Measurements from ENCODE around the gene COPS4.
"Not testable (repeated sequence)": the region's sequence is repeated elsewhere in the genome, so short reads cannot be mapped to it uniquely, and the experiment has no call there.

COPS4 gene

DNA sequence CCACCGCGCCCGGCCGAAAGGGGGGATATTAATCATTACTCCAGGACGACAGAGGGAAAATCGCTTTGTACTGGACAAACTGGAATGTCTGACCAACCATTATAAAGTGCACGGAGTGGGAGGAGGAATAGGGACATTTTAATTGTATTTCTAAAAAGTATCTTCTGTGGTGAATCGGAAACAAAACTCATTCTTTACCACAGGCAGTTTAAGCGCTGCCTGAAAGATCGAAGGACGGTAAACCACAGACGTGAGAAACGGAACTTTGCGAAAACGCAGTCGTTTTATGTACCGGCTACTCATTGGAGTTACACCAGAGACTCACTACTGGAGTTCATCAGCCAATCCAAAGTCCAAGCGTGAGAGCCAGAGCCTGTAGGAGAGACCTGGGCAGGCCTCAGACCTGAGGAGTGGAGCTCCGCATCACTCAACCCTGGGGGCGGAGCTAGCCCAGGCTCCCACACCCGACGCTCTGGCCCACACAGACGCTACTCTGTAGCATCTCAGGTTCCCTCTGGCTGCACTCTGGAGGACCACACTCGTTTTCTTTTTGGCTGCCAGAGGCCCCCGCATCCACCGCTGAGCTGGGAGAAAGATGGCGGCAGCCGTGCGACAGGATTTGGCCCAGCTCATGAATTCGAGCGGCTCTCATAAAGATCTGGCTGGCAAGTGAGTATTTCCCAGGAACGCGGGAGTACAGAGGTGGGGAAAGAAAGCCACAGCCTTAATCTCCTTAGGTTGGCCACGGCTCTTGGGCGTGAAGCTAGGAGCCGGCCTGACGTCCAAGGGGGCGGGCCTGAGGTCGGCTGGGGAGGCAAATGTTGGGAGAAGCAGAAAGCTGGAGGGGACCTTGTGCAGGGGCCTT is at the start of gene COPS4:
Gene COPS4, plus strand, starts transcription at position 554 of the 865 bp plus-strand sequence. Its CDS starts 42 bp downstream, at position 596.
- TF ChIP-seq, protein P1, sequence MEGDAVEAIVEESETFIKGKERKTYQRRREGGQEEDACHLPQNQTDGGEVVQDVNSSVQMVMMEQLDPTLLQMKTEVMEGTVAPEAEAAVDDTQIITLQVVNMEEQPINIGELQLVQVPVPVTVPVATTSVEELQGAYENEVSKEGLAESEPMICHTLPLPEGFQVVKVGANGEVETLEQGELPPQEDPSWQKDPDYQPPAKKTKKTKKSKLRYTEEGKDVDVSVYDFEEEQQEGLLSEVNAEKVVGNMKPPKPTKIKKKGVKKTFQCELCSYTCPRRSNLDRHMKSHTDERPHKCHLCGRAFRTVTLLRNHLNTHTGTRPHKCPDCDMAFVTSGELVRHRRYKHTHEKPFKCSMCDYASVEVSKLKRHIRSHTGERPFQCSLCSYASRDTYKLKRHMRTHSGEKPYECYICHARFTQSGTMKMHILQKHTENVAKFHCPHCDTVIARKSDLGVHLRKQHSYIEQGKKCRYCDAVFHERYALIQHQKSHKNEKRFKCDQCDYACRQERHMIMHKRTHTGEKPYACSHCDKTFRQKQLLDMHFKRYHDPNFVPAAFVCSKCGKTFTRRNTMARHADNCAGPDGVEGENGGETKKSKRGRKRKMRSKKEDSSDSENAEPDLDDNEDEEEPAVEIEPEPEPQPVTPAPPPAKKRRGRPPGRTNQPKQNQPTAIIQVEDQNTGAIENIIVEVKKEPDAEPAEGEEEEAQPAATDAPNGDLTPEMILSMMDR (IDR thresholded peaks at IDR 0.05; ENCODE audit: borderline replicate concordance, insufficient read depth, low read depth, low read length): no peak
- peak within 1 kb of the TSS; percentile 81 for H3K4me3 ChIP-seq (ENCODE audit: low read depth, low read length)

DNA sequence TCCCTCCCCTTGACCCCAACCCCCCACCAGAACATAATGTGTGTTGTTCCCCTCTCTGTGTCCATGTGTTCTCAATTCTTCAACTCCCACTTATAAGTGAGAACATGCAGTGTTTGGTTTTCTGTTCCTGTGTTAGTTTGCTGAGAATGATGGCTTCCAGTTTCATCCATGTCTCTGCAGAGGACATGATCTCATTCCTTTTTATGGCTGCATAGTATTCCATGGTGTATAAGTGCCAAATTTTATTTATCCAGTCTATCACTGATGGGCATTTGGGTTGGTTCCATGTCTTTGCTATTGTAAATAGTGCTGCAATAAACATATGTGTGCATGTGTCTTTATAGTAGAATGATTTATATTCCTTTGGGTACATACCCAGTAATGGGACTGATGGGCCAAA is 47.5 kb upstream of the COPS4 start:
- H3K4me3 ChIP-seq (ENCODE audit: low read depth, low read length): not testable (repeated sequence)

DNA sequence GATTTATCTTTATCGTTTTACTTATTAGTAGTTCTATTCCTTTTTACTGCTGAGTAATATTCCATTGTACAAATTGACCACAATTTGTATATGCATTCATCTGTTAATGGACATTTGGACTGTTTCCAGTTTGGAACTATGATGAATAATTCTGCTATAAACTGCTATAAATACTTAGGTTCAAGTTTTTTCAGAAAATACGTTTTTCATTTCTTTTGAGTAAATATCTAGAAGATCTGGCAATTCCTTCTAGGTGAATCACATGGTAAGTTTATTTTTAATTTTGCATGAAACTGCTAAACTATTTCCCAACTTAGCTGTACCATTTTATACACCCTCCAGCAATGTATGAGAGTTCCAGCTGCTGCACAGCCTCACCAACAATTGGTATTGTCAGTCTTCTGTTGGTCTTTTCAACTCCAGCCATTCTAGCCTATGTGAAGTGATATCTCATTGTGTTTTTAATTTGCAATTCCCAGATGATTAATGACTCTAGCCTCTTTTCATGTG is 46.6 kb upstream of the COPS4 start:
- H3K4me3 ChIP-seq (ENCODE audit: low read depth, low read length): no peak overlapping the region
- TF ChIP-seq, protein P1 (IDR thresholded peaks at IDR 0.05; ENCODE audit: borderline replicate concordance, insufficient read depth, low read depth, low read length): no peak

DNA sequence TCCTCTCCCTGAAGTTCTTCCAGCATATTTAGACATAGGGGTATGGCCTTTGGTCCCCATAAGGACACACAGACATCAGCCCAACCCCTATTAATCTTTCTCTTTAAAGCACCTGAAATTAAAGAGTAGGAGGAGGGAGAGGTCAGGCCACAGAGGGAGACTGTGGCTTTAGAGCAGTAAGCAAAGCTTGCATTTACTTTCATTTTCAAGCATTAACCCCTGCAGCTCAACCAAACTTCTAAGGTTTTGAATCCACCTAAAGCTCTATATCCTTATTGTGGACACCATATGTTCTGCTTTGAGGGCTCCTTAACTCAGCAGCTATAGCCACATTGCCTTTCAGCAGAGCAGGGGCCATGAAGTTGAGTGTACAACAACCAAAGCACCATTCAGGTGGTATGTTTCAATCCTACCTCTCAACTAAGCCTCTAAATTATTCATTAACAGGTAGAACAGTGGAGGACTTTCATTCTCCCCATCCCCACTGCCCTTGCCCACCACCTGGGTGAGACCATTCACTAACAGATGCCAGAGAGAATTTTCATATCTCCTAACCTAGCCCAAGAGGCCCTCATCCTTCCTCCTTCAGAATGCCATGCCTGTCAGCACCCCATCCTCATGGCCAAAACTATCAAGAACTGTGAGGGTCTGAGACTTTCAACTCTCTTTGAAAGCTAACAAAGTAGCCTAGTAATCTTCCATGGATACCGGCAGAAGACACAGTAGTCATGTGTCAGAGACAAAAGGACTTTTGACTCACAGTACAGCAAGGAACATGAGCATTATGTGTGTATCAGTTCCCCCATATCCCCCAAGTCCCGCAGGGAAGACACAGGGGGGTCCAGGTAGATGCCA is 45.2 kb upstream of the COPS4 start:
- TF ChIP-seq, protein P1 (IDR thresholded peaks at IDR 0.05; ENCODE audit: borderline replicate concordance, insufficient read depth, low read depth, low read length): no peak
- no peak overlapping the region for H3K4me3 ChIP-seq (ENCODE audit: low read depth, low read length)

DNA sequence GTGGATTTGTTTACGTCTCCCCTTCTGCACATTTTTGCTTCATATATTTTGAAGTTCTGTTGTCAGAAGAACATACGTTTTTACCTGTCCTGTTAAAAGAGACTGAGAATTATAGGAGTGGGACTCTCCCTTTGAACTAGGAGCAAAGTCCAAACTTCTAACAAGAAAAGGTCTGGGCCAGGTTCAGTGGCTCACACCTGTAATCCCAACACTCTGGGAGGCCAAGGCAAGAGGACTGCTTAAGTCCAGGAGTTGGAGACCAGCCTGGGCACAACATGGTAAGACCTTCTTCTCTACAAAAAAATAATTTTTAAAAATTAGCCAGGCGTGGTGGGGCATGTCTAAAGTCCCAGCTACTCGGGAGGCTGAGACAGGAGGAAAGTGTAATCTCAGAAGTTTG is 40.1 kb upstream of the COPS4 start:
- TF ChIP-seq, protein P1 (IDR thresholded peaks at IDR 0.05; ENCODE audit: borderline replicate concordance, insufficient read depth, low read depth, low read length): no peak

DNA sequence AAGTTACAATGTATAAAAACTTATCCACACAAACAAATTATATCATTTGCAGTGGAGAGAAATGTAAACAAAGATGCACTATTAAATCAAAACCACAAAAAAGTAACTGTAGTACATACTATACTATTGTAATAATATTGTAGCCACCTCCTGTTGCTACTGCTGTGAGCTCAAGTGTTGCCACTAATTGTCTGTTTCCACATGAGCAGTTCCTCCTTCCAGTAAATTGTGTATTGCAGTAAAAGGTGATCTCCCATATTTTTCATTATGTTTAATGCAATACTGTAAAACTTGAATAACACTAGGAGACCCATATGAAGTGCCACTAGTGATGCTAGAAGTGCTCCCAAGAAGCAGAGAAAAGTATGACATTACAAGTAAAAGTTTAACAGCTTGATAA is 36.1 kb upstream of the COPS4 start:
- TF ChIP-seq, protein P1 (IDR thresholded peaks at IDR 0.05; ENCODE audit: borderline replicate concordance, insufficient read depth, low read depth, low read length): no peak
- H3K4me3 ChIP-seq (ENCODE audit: low read depth, low read length): no peak overlapping the region

More for the DNA sequence above, 40.1 kb upstream of the COPS4 start:
- H3K4me3 ChIP-seq (ENCODE audit: low read depth, low read length): no peak overlapping the region

DNA sequence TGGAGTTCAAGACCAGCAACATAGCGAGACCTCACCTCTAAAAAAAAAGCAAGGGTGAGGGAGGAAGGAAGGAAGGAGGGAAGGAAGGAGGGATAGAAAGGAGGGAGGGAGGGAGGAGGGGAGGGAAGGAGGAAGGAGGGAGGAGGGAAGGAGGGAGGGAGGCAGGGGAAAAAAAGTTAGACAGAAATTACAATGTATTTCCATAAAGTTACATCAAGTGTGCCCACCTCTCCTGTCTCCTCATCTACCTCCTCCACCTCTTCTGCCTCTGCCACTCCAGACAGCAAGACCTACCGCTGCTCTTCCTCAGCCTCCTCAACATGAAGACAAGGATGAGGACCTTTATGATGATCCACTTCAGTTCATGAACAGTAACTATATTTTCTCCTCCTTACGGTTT is 32.7 kb upstream of the COPS4 start:
- no peak overlapping the region for H3K4me3 ChIP-seq (ENCODE audit: low read depth, low read length)
- TF ChIP-seq, protein P1 (IDR thresholded peaks at IDR 0.05; ENCODE audit: borderline replicate concordance, insufficient read depth, low read depth, low read length): no peak

DNA sequence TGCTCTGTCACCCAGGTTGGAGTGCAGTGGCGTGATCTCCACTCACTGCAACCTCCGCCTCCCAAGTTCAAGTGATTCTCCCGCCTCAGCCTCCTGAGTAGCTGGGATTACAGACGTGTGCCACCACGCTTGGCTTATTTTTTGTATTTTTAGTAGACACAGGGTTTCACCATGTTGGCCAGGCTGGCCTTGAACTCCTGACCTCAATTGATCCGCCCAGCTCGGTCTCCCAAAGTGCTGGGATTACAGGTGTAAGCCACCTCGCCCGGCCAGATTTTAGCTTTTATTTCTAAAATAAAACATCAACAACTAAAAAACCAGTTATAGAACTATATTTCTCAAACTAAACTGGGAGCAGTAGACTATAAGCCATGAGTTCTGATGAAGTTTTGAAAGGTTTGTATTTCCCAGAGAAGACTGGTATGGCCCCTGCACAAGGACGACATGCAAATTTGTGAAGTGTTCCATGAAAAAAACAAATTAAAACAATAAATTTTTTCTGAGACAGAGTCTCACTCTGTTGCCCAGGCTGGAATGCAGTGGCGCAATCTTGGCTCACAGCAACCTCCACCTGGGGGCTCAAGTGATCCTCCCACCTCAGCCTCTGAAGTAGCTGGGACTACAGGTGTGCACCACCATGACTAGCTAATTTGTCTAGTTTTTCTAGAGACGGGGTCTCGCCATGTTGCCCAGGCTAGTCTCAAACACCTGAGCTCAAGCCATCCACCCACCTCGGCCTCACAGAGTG is 31.8 kb upstream of the COPS4 start:
- H3K4me3 ChIP-seq (ENCODE audit: low read depth, low read length): not testable (repeated sequence)

All from GM12875 (cell line).